NCI-H2196 treated with DMSO at 0.1 percent for 48 hours (cell line): Measurements from ENCODE around the gene INF2.

Experiments used
- DNase-seq: peaks from one replicate; lab custom pipeline; 2025; ENCODE audit not compliant: unreplicated experiment; lab: John Stamatoyannopoulos, UW

The INF2 gene

DNA sequence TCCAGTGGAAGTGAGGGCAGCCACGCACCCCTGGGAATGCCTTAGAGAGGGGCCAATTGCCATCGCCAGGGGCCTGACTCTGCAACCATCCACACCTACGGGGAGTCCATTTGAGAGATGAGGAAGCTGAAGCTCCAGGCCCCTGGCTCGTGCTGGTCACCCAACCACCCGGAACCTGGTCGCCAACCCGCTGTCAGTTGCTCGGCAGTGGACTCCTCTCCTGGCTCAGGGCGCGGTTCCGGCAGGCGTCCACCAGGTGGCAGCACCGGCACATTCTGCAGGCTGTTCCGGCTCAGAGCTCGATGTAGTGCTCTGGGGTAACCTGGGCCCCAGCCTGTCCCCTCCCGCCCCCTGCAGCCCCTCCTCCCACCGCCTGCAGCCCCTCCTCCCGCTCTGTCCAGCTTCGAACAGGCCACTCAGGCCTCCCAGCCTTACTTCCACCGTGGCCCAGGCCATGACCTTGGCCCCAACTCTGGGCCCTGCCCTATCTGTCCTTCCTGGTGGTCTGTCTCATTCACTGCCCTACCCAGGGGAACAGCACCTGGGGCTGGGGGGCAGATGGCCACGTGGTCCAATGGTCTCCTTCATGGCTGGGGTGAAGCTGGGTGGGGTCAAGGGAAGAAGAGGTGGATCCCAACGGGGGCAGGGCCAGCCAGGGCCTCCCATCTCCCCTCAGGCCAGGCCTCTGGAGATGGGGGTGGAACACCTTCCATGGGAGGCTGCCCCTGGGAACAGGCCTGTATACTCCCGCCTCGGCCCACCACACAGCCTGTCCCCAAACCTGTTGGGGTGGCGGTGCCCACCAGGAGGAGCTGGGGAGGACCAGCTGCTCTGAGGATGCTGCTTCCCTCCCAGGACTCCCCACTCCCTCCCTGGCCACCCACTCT, 79.3 kb downstream of the INF2 start:
- peak; percentile 27 for DNase-seq

DNA sequence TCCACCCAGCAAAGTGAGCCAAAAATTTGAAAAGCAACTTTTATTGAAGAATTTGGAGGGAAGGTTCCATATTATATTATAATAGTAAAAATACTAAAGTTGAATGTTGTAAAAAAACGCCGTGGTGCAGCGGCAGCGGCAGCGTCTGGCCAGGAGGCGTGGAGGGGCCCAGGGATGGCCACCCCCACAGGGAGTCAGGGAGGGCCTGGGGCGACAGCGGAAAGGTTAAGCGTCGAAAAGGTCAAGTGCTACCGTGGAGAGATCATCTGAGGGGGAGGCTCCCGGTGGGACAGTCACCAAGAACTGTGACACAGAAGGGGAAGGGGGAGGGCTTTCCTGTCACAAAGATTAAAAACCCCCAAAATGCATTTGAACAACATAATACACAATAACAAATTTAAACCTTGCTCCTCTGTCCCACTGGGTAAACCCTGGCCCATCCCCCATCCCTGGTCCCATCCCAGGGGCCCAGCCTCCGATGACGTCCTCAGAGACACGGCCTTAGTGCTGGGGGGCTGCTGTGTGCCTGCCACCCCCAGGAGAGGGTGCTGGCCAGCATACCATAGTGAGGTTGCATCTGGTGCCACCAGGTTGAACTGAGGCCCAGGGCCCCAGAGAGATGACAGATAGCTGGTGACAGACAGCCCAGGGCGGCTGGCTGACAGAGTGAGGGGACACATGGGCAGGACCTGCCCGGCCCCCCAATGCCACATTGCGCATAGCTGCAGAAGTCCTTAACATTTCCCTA, 80.1 kb downstream of the INF2 start:
- no peak for DNase-seq

DNA sequence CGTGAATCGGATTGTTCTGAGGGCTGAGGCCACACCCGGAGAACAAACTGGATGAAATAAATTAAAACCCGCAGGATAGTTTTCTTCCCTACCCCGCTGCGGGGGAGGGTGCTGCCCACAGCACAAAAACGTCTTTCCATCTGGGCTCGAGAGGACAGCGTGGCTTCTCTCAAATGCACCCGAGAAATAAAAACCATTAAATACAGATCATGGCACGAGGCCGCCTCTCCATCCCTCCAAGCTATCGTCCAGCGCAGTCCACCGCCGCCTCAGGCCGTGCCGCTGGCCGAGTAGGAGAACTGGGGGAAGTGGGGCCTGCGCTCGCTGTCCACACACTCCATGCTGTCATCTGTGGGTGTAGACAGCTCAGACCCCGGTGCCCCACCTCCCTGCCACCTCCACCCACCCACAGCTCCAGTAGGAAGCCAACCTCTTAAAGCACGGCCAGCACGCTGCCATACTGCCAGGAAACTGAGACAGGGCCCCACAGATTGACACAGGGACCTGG, 80.7 kb downstream of the INF2 start:
- DNase-seq = no peak

DNA sequence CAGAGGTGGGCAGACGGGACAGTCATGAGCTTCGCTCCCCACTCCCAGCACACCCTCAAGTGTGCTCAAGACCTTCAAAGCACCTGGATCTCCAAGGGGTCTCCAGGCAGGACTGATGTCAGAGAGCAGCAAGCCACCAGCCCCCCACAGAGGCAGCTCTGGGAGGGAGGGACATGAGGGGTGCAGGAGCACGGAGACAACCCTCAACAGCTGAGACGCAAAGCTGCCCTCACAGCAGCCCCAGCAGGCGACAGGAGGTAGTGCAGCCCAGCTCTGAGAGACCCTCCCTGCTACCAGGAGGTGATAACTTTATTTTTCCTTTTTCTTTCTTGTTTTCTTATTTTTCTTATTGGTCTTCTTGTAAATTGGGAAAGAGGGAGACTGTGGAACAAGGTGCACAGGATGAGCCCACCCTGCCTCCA, 81.4 kb downstream of the INF2 start:
- DNase-seq = no peak

DNA sequence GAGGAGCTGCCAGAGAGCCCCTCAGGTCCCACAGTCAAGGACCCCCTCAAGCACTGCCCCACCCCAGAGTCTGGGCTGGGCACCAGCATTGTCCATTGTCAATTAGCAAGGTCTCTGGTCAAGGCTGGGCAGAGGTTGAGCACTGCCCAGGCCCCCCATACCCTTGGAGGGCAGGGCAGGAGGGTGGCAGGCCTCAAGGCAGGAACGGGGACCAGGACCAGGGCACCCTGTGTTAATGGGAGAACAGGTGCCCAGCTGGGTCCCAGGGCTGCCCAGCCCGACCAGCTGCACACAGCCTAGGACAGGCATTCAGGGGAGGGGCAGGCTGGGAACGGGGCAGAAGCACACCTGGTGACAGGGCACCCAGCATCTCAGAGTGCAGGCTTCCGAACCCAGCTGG, 82.0 kb downstream of the INF2 start:
- no peak for DNase-seq
